A673 (cell line): ENCODE results near the gene PCBD2. TPM values are rescaled to one million over a fixed set of nuclear protein-coding genes. Genes with fewer than 3 reads are reported as not detected.

ENCODE experiments used
- BruUV-seq: library from RNA; stranded (reverse); fragments of 400-500 nt; replicated peaks from 2 replicates; lab custom pipeline; 2021; lab: Mats Ljungman, UMichigan
- CTCF ChIA-PET: fragments of 300-600 bp; sonication (Branson Sonifier 250); formaldehyde crosslinking; loops from one replicate; lab custom pipeline; 2022; ENCODE audit warnings: antibody characterized with exemption; lab: Charles Lee
- POLR2A ChIA-PET: fragments of 300-600 bp; sonication (Branson Sonifier 250); formaldehyde crosslinking; loops from one replicate; lab custom pipeline; 2022; ENCODE audit warnings: antibody characterized with exemption; ENCODE audit not compliant: low non-redundant PET; lab: Charles Lee
- DNase-seq: peaks from one replicate; pipeline ENCODE4 v3.0.0-alpha.2; 2015; ENCODE audit warnings: low spot score
- H3K27ac ChIP-seq: fragments of 200-600 bp; sonication (generic); 2 replicates; pipeline ENCODE4 v1.5.1; 2016; ENCODE audit warnings: mixed run types, low read depth, mild to moderate bottlenecking, mixed read lengths, antibody characterized with exemption, low read length; ENCODE audit not compliant: poor library complexity, severe bottlenecking
- H3K27me3 ChIP-seq: fragments of 200-600 bp; sonication (generic); replicated peaks from 2 replicates; pipeline ENCODE4 v1.6.1; 2017; ENCODE audit warnings: mixed run types, low read depth, mild to moderate bottlenecking, mixed read lengths, antibody characterized with exemption, low read length; ENCODE audit not compliant: insufficient read depth, poor library complexity
- H3K36me3 ChIP-seq: fragments of 200-600 bp; sonication (generic); 2 replicates; pipeline ENCODE4 v1.6.1; 2016; ENCODE audit warnings: mixed run types, mild to moderate bottlenecking, mixed read lengths, antibody characterized with exemption, low read length; ENCODE audit not compliant: insufficient read depth, poor library complexity, severe bottlenecking
- H3K4me1 ChIP-seq: fragments of 200-600 bp; sonication (generic); 2 replicates; pipeline ENCODE4 v1.6.1; 2017; ENCODE audit warnings: mixed run types, mild to moderate bottlenecking, mixed read lengths, antibody characterized with exemption, low read length; ENCODE audit not compliant: insufficient read depth, poor library complexity, severe bottlenecking
- H3K4me3 ChIP-seq: fragments of 200-600 bp; sonication (generic); 2 replicates; pipeline ENCODE4 v1.5.1; 2016; ENCODE audit warnings: low read depth, mixed run types, mild to moderate bottlenecking, mixed read lengths, low read length; ENCODE audit not compliant: poor library complexity, severe bottlenecking
- H3K9me3 ChIP-seq: fragments of 200-600 bp; sonication (generic); 2 replicates; pipeline ENCODE4 v1.6.1; 2016; ENCODE audit warnings: mixed run types, low read depth, mild to moderate bottlenecking, mixed read lengths, antibody characterized with exemption, low read length; ENCODE audit not compliant: poor library complexity, severe bottlenecking
- CTCF ChIP-seq: fragments of 300-800, 200-600 bp; sonication (generic); conservative IDR thresholded peaks from 2 replicates; pipeline ENCODE4 v1.5.1; 2017; ENCODE audit warnings: low read depth, mild to moderate bottlenecking, antibody characterized with exemption, low read length, moderate library complexity, mixed read lengths
- EZH2 ChIP-seq: fragments of 200-600 bp; sonication (generic); IDR thresholded peaks from 2 replicates; pipeline ENCODE4 v1.6.1; 2017; ENCODE audit warnings: borderline replicate concordance, low read depth, mild to moderate bottlenecking, mixed read lengths, antibody characterized with exemption, low read length; ENCODE audit not compliant: poor library complexity, severe bottlenecking
- intact Hi-C: fragments of 100-400 bp; cut with micrococcal nuclease; formaldehyde crosslinking; loops from one replicate; pipeline ENCODE4 v1.10.0; 2022; ENCODE audit not compliant: unreplicated experiment
- total RNA-seq: library from RNA; stranded (reverse); gene quantifications from 2 replicates; pipeline ENCODE4 v1.2.3, GENCODE V29; 2021

The PCBD2 gene
- total RNA-seq, 1 experiment from 2014 or later, result 13.8 TPM

GRCh38 chr5:134874831-134875655 is 29.9 kb upstream of the PCBD2 start:
- intact Hi-C loops, result loop anchor here (2.0 kb wide), 1 partner anchor 30 kb away; the partner anchor contains the start of gene PCBD2
- H3K27me3 ChIP-seq, result no peaks in the 10 kb centered on the region
- TF ChIP-seq CTCF (no peak), EZH2 (no peak)
- H3K36me3 ChIP-seq, result no peaks in the 10 kb centered on the region
- CTCF ChIA-PET, result interaction anchor here (1.5 kb wide), 1 partner anchor 29 kb away, joined by 4 read pairs; the partner anchor contains the start of gene PCBD2
- peak; percentile 57 for DNase-seq
- POLR2A ChIA-PET, result no interaction called here
- peak overlapping the region; percentile 71 for H3K4me3 ChIP-seq
- BruUV-seq, result no TSS peak
- peak overlapping the region; percentile 97 for H3K27ac ChIP-seq
- no peaks in the 10 kb centered on the region for H3K9me3 ChIP-seq
- peaks cover 10% of the 10 kb centered on the region for H3K4me1 ChIP-seq

DNA sequence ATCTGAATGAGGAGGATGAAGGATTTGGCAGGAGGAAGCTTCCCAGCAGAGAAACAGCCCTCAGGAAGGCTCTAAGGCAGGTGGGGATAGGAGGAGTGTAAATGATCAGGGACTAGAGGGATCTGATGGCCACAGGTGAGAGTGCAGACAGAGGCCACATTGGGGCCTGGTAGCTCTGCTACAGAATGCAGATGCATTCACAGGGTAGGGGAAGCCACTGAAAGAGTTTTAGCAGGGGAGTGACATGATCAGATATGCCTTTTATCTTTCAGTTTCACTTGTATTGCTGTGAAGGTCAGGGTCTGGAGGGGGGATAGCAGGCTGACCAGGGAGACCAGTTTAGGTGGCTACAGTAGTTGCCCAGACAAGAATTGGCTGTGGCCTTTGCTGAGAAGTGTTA is 27.8 kb upstream of the PCBD2 start:
- Histone ChIP-seq H3K4me3 (no peak overlapping the region), H3K36me3 (no peaks in the 10 kb centered on the region), H3K9me3 (no peaks in the 10 kb centered on the region), H3K4me1 (peaks cover 10% of the 10 kb centered on the region), H3K27ac (no peak overlapping the region), H3K27me3 (no peaks in the 10 kb centered on the region)
- CTCF ChIA-PET, result no interaction called here
- POLR2A ChIA-PET, result interaction anchor here (0.6 kb wide), 1 partner anchor 611 kb away, joined by 8 read pairs; no protein-coding TSS in a partner anchor
- no peak for DNase-seq
- intact Hi-C loops, result no loop called here
- TF ChIP-seq EZH2 (no peak), CTCF (no peak)
- no TSS peak for BruUV-seq

- TF ChIP-seq EZH2 (no peak), CTCF (no peak)
- intact Hi-C loops, result no loop called here
- no peak overlapping the region for H3K27ac ChIP-seq
- H3K36me3 ChIP-seq, result no peaks in the 10 kb centered on the region
- H3K9me3 ChIP-seq, result no peaks in the 10 kb centered on the region
- no peaks in the 10 kb centered on the region for H3K27me3 ChIP-seq
- CTCF ChIA-PET, result no interaction called here
- POLR2A ChIA-PET, result no interaction called here
- no peak overlapping the region for H3K4me3 ChIP-seq
- DNase-seq, result no peak
- BruUV-seq, result no TSS peak
- peaks cover 10% of the 10 kb centered on the region for H3K4me1 ChIP-seq
Observed at GRCh38 chr5:134878403-134878802, 26.5 kb upstream of the PCBD2 start.
